ENCODE measurements around the gene FOXP1.

GRCh38 chr3:71203727-71204488, 379.6 kb downstream of the FOXP1 start:
- TF ChIP-seq CTCF (IDR thresholded peaks at IDR 0.05 in 4 of 5, conservative IDR thresholded peaks at IDR 0.05 in 1 of 5) (no peak), POLR2A (IDR thresholded peaks at IDR 0.05) (no peak)
